MG63 (cell line): ENCODE results near the gene TMEM269. TPM values are rescaled to one million over a fixed set of nuclear protein-coding genes. Genes with fewer than 3 reads are reported as not detected.

ENCODE experiments used
- DNase-seq: peaks from one replicate; pipeline ENCODE4 v3.0.0-alpha.2; 2020
- H3K27me3 ChIP-seq: fragments of 250-450 bp; sonication (Bioruptor Pico); 2 replicates; pipeline ENCODE4 v1.5.1; 2020; ENCODE audit warnings: mild to moderate bottlenecking, moderate library complexity
- H3K36me3 ChIP-seq: fragments of 250-450 bp; sonication (Bioruptor Pico); 2 replicates; pipeline ENCODE4 v1.5.1; 2020; ENCODE audit warnings: mild to moderate bottlenecking, moderate library complexity
- H3K4me3 ChIP-seq: fragments of 250-450 bp; sonication (Bioruptor Pico); 2 replicates; pipeline ENCODE4 v1.5.1; 2020; ENCODE audit warnings: mild to moderate bottlenecking, moderate library complexity
- H3K9me3 ChIP-seq: fragments of 250-450 bp; sonication (Bioruptor Pico); 2 replicates; pipeline ENCODE4 v1.5.1; 2020; ENCODE audit warnings: mild to moderate bottlenecking, moderate library complexity
- total RNA-seq: library from RNA; depleted of rRNA; stranded (reverse); fragments of >200 nt; shearing (Covaris generic); gene quantifications from 2 replicates; pipeline ENCODE4 v1.2.3, GENCODE V29; 2014; ENCODE audit warnings: low replicate concordance; rRNA removed

Gene TMEM269
- total RNA-seq, 1 experiment from 2014 or later, result 0.16 TPM

DNA sequence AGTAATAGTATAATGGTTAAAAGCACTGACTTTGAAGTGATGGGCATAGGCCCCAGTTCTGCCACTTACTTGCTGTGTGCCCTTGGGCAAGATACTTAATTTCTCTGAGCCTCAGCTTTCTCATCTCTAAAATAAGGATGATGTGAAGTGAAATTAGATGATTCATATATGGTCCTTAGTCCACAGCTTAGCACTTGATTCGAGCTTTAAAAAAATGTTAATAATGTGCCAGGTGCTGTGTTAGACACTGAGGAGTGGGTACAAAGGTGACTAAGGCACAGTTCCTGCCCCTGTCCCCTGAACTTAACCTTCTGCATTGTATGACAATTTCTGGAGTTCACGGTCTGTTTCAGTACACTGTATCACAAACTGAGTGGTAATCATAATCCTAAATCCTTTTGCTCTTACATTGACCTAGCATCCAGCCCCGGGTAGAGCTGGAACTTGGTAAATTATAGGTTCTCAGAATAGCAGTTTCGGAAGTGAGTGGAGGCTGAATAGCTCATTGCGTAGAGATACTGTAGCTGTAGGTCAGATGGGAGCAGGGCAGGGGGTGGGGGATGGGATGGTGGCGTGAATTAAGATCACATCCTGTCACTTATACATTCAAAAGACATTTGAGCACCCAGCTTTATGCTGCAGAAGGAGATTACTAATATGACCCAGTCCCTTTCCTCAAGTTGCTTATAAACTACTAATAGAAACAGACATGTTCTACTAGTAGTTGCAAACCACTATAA is 63.1 kb downstream of the TMEM269 start:
- Histone ChIP-seq H3K4me3 (peak overlapping the region; percentile 86), H3K36me3 (peaks cover 42% of the 10 kb centered on the region), H3K9me3 (peaks cover 5% of the 10 kb centered on the region; the same call in 1 of the 2 replicates), H3K27me3 (no peaks in the 10 kb centered on the region)
- no peak for DNase-seq

DNA sequence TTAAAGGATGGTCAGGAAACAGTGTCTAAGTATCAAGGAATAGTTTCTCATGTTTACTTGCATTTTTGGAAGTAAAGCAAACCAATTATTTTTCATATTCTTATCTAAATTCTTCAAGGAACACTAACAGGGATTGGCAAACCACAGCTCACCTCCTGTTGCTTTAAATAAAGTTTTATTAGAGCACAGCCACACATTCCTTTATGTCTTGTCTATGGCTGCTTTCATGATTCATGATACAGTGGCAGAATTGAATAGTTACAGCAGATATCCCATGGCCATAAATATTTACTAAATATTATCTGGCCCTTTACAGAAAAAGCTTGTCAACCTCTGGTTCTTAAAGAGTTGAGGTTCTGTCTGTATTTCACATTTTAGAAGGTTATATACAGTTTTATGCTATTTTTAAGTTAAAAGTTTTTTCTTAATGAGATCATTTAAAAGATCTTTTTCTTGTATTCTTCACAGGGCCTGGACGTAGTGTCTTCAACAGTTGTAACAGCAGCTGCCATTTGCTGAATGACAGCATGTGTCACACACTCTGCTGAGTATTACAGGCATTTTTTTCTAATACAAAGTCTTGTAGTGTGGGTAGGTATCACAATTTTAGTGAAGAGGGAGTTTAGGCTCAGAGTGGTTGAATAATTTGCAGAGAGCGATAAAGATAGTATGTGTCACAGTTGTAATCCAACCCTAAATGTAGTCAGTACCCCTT is 64.2 kb downstream of the TMEM269 start:
- Histone ChIP-seq H3K9me3 (peaks cover 5% of the 10 kb centered on the region; the same call in 1 of the 2 replicates), H3K27me3 (no peaks in the 10 kb centered on the region), H3K36me3 (peaks cover 39% of the 10 kb centered on the region), H3K4me3 (no peak overlapping the region)
- no peak for DNase-seq

DNA sequence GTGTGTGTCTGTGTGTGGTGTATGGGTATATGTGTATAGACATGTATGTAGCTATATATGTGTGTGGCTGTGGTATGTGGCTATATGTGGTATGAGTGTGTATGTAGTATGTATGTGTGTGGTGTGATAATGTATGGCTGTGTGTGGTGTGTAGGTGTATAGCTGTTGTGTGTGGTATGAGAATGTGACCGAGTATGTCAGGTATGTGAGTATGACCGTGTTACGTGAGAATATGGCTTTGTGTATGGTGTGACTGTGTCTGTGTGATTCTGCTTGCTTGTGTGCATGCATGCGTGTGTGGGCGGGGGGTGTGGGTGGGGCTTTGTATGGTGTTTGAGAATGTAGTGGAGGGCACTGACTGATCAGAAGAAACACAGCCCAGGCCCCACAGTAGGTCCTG is 65.2 kb downstream of the TMEM269 start:
- Histone ChIP-seq H3K36me3 (peaks cover 39% of the 10 kb centered on the region), H3K9me3 (peaks cover 5% of the 10 kb centered on the region; the same call in 1 of the 2 replicates), H3K4me3 (no peak overlapping the region), H3K27me3 (no peaks in the 10 kb centered on the region)
- DNase-seq, result no peak

Other genes starting within 250 kb of the TMEM269 start
- 79.5 and 110 TPM in 2 replicates for gene PPIH, start 126.6 kb upstream of the TMEM269 start, total RNA-seq
- gene YBX1, start 102.6 kb upstream of the TMEM269 start, total RNA-seq, result 1,830 and 1,912 TPM in 2 replicates
- 0.99 TPM in 1 of 2 replicates, not detected in the other for gene CLDN19, start 44.8 kb upstream of the TMEM269 start, total RNA-seq
- gene P3H1, start 18.0 kb upstream of the TMEM269 start, total RNA-seq, result 32.4 and 37.3 TPM in 2 replicates
- 1.3 and 2.0 TPM in 2 replicates for gene C1orf50, start 17.7 kb upstream of the TMEM269 start, total RNA-seq
- gene ERMAP, start 32.1 kb downstream of the TMEM269 start, total RNA-seq, result 10.3 and 15.3 TPM in 2 replicates
- 9.0 and 31.1 TPM in 2 replicates for gene SVBP, start 32.4 kb downstream of the TMEM269 start, total RNA-seq
- gene ZNF691, start 61.6 kb downstream of the TMEM269 start, total RNA-seq, result 6.9 and 10.3 TPM in 2 replicates
- 70.3 and 127 TPM in 2 replicates for gene SLC2A1, start 173.9 kb downstream of the TMEM269 start, total RNA-seq